ENCODE data around the gene ETV6. TPM values are rescaled to one million over a fixed set of nuclear protein-coding genes. Genes with fewer than 3 reads are reported as not detected.

ETV6 gene
- total RNA-seq, 2 donors from 2014 or later, result 41.4 to 58.4 TPM

GRCh38 chr12:11713202-11713601 is 63.7 kb downstream of the ETV6 start:
- Histone ChIP-seq H3K36me3 (no peaks in the 10 kb centered on the region), H3K4me1 (ENCODE audit: control insufficient read depth in 1 of 2, low read depth in 2 of 2) (peaks cover 18 to 58% of the 10 kb centered on the region in 2 donors), H3K4me3 (no peak overlapping the region), H3K27ac (no peak overlapping the region), H3K27me3 (replicated peaks; ENCODE audit: insufficient read depth) (no peaks in the 10 kb centered on the region), H3K9me3 (no peaks in the 10 kb centered on the region)
- DNase-seq (ENCODE audit: low spot score) (no peak), ATAC-seq (ENCODE audit: insufficient number of reproducible peaks, low FRiP score, low read depth) (no peak)
- TF ChIP-seq CTCF (IDR thresholded peaks at IDR 0.05), result no peak

- DNase-seq (ENCODE audit: low spot score) (no peak), ATAC-seq (ENCODE audit: insufficient number of reproducible peaks, low FRiP score, low read depth) (no peak)
- Histone ChIP-seq H3K36me3 (no peaks in the 10 kb centered on the region), H3K4me1 (ENCODE audit: control insufficient read depth in 1 of 2, low read depth in 2 of 2) (peaks cover 25 to 58% of the 10 kb centered on the region in 2 donors), H3K27ac (no peak overlapping the region), H3K27me3 (replicated peaks; ENCODE audit: insufficient read depth) (no peaks in the 10 kb centered on the region), H3K9me3 (no peaks in the 10 kb centered on the region), H3K4me3 (no peak overlapping the region)
- no peak for TF ChIP-seq CTCF (IDR thresholded peaks at IDR 0.05)
These were observed 65.2 kb downstream of the ETV6 start for GRCh38 chr12:11714626-11715025.

GRCh38 chr12:11715621-11716020 is 66.1 kb downstream of the ETV6 start:
- no peak for DNase-seq (ENCODE audit: low spot score)
- peaks cover 31 to 59% of the 10 kb centered on the region in 2 donors for H3K4me1 ChIP-seq (ENCODE audit: control insufficient read depth in 1 of 2, low read depth in 2 of 2)
- no peak for TF ChIP-seq CTCF (IDR thresholded peaks at IDR 0.05)
- no peak overlapping the region for H3K27ac ChIP-seq
- H3K9me3 ChIP-seq, result no peaks in the 10 kb centered on the region
- ATAC-seq (ENCODE audit: insufficient number of reproducible peaks, low FRiP score, low read depth), result no peak
- H3K4me3 ChIP-seq, result no peak overlapping the region
- no peaks in the 10 kb centered on the region for H3K27me3 ChIP-seq (replicated peaks; ENCODE audit: insufficient read depth)
- no peaks in the 10 kb centered on the region for H3K36me3 ChIP-seq

GRCh38 chr12:11716794-11717518 is 67.5 kb downstream of the ETV6 start:
- H3K27me3 ChIP-seq (replicated peaks; ENCODE audit: insufficient read depth), result no peaks in the 10 kb centered on the region
- H3K4me3 ChIP-seq, result no peak overlapping the region
- H3K36me3 ChIP-seq, result no peaks in the 10 kb centered on the region
- no peaks in the 10 kb centered on the region for H3K9me3 ChIP-seq
- H3K27ac ChIP-seq, result no peak overlapping the region
- DNase-seq (ENCODE audit: low spot score), result no peak
- H3K4me1 ChIP-seq (ENCODE audit: control insufficient read depth in 1 of 2, low read depth in 2 of 2), result peaks cover 22 to 47% of the 10 kb centered on the region in 2 donors
- no peak for TF ChIP-seq CTCF (IDR thresholded peaks at IDR 0.05)
- no peak for ATAC-seq (ENCODE audit: insufficient number of reproducible peaks, low FRiP score, low read depth)

- no peak for DNase-seq (ENCODE audit: low spot score)
- no peak for TF ChIP-seq CTCF (IDR thresholded peaks at IDR 0.05)
- Histone ChIP-seq H3K27ac (no peak overlapping the region), H3K4me3 (no peak overlapping the region), H3K4me1 (ENCODE audit: control insufficient read depth in 1 of 2, low read depth in 2 of 2) (peaks cover 18 to 47% of the 10 kb centered on the region in 2 donors), H3K27me3 (replicated peaks; ENCODE audit: insufficient read depth) (no peaks in the 10 kb centered on the region), H3K36me3 (no peaks in the 10 kb centered on the region), H3K9me3 (no peaks in the 10 kb centered on the region)
- ATAC-seq (ENCODE audit: insufficient number of reproducible peaks, low FRiP score, low read depth), result no peak
These were observed 68.1 kb downstream of the ETV6 start for GRCh38 chr12:11717519-11717961.
